HG03095 (cell line): ENCODE results near the gene CYP2E1.
"Not testable (repeated sequence)": the region's sequence is repeated elsewhere in the genome, so short reads cannot be mapped to it uniquely, and the experiment has no call there.

Source experiments
- ATAC-seq: cut with Tn5 transposase; IDR thresholded peaks from one replicate; pipeline ENCODE4 v1.9.1; 2021; ENCODE audit warnings: moderate library complexity; ENCODE audit not compliant: unreplicated experiment

CYP2E1 gene

DNA sequence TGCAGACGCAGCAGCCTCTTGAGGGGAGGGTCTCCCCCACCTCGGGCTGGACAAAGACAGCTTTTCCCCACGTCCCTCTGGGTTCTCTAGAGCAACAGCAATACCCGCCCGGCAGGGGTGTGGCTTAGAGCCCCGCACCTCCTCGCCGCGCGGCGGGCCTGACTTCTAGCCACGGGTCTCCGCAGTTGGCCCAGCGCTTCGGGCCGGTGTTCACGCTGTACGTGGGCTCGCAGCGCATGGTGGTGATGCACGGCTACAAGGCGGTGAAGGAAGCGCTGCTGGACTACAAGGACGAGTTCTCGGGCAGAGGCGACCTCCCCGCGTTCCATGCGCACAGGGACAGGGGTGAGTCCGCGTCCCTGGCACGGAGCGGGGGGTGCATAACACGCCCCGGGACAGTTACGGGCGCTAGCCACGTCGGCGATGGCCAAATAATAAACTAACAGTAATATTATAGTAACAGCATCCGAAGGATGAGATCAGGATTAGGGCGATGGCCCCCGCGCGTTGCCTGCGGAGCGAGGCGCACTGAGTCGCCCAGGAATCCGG lies 1.2 kb downstream of the CYP2E1 start:
- ATAC-seq = no peak

DNA sequence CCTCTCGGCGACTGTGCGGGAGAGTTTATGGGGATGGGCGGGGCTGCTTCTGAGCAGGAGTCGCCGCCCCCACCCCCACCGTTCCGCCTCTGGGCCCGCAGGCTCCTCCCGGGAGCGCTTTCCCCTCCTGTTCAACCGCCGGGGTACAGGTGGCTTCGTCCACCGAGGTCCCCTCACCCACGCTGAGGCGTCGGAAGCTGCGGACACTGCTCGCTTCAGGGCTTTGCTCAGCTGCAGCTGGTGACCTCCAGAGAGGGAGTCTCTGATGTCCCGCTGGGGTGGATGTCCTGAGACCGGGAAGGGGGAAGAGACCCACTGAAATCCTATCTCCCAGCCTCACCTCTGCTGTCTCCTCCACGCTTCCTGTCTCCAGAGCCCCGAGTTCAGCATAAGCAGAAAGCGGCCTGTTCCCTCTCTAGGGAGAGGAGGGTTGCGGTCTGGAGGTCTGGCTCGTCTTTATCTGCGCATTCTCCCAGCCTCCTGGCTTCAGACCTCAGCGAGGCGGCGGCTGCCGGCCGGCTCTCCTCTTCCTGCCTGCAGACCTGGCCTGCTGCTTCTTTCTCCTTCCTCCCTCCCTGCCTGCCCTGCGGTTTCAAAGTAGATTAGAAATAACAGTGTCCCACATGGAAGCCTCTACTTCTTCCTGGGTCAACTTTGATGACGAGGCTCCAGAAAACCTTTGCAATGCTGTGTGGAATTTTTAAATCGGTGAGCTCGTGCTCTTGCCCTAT lies 1.8 kb downstream of the CYP2E1 start:
- no peak for ATAC-seq

DNA sequence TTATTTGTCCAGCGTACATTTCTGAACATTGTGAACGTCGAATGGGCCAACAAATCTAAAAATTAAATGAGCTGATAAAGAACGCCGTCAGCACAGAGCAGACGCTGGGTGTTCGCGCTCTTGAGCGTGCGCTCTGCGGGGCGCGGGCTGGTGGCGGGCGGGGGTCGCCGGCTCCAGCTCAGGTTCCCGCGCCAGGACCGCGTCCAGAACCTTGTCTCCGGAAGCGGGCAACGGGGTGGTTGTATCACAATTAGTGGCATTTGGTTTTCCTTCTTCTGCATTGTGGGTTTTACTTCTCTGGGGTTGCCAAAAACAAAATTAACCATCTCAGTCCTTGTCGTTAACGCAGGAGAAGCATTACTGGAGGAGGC lies 2.4 kb downstream of the CYP2E1 start:
- no peak for ATAC-seq

DNA sequence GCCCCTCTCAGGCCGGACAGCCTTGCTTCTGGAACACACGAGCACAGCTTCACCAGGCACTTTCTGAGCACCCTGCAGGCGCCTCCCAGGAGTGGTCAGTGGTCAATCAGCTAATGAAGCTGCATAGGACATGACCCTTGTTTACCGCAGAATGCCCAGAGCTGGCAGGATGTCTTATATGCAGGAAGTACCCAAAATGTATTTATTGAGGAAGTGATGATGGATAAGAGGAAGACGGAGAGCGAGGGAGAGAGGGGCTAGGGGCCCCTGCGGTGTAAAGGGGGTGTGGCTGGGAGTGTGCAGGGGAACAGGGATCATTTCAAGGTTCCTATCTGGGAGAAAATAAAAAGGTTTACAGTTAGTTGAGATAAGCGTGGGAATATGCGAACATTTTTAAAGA lies 3.3 kb downstream of the CYP2E1 start:
- ATAC-seq = no peak

DNA sequence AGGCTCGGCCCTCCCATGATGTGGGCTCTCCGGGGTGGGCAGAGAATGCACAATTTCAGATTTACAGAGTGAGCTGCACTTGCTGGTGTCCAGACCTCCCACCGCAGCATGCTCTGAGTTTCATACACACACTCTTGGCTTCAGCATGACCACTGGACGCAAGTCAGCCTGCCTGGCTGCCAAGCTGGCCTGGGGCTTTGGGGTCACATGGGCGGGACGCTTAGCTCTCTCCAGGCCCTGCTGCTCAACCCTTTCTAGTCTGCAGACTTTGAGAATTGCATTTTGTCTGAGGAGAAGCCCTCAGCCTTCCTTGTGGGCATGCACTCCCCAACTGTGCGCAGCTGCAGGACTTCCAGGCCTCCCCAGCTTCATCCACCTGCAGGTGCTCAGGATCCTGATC lies 5.7 kb downstream of the CYP2E1 start:
- no peak for ATAC-seq

DNA sequence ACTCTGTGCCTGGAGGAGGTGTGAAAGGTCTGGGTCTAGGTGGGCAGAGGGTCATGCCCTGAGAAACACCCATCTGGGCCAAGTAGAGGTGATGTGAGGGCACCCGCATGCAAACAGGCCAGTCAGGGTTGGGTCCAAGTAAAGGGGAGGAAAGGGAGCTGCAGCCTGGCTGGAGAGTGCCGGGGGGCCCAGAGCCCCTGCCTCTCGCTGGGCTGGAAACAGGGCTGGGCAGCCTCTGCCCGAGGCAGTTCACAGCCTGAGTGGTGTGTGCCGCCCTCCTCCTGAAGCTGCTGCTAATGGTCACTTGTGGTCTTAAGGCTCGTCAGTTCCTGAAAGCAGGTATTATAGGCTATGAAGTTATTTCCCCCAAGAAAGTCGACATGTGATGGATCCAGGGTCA lies 7.3 kb downstream of the CYP2E1 start:
- no peak for ATAC-seq

DNA sequence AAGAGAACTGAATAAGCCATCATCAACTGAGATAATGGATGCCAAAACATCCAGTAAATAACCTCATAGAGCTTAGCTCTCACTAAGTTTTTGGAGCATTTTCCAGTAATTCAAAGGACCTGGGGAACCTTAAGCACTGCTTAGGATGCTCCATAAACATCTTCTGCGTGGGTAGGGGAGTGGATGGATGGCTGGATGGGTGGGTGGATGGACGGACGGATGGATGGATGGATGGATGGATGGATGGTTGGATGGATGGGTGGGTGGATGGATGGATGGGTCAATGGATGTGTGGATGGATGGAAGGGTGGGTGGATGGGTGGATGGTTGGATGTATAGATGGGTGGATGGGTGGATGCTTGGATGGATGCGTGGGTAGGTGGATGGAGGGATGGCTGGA lies 9.0 kb downstream of the CYP2E1 start:
- ATAC-seq = no peak

DNA sequence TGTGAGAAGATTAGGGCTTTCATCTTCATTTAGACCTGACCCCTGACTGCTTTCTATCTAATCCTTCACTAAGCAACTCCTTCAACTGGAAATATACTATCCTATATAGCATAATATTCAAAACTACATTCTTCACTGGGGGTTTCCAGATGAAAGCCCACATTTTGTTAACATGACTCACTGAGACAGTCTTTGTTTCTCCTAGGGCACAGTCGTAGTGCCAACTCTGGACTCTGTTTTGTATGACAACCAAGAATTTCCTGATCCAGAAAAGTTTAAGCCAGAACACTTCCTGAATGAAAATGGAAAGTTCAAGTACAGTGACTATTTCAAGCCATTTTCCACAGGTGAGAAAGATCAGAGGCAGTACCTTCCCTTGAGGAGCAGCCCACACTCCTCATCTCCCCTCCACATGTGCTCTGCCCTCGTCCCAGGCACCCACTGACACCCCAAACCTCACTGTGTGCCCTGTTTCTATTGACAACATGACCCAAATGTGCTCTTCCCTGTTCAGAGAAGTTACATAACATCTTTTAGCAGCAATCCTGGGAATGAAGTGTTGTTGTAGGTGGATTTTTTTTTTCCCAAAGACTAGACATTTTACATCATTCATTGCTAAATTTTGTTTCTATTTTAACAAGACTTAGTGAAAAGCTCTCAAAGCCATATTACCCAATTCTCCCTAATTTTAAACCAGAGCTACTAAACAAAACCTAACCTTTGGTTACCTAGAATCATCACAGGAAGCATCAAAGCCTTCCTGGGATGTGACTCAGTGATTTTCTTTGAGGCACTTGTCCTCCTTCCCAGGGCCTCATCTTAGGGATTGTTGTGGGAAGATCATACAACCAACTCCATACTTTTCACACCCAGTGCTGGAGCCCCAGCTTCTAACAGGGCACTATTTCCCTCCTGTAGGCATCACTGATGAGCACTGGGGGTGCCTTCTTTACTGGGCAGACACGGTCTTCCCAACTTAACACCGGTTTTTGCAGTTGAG lies 10.7 kb downstream of the CYP2E1 start:
- no peak for ATAC-seq

DNA sequence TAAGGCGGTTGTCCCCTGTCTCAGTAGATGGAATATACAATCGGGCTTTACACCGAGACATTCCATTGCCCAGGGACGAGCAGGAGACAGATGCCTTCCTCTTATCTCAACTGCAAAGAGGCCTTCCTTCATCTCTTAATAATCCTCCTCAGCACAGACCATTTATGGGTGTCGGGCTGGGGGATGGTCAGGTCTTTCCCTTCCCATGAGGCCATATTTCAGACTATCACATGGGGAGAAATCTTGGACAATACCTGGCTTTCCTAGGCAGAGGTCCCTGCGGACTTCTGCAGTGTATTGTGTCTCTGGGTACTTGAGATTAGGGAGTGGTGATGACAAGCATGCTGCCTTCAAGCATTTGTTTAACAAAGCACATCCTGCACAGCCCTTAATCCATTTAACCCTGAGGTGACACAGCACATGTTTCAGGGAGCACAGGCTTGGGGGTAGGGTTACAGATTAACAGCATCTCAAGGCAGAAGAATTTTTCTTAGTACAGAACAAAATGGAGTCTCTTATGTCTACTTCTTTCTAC lies 14.3 kb downstream of the CYP2E1 start:
- not testable (repeated sequence) for ATAC-seq

DNA sequence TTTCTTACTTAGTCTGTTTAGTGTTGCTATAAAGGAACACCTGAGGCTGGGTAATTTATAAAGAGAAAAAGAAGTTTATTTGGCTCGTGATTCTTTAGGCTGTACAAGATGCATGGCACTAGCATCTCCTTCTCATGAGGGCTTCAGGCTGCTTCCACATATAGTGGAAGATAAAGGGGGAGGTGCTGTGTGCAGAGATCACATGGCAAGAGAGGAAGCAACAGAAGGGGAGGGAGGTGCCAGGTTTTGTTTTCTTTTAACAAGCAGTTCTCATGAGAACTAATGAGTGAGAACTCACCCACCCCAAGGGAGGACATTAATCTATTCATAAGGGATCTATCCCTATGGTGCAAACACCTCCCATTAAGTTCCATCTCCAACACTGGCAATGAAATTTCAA lies 17.3 kb downstream of the CYP2E1 start:
- ATAC-seq = no peak

DNA sequence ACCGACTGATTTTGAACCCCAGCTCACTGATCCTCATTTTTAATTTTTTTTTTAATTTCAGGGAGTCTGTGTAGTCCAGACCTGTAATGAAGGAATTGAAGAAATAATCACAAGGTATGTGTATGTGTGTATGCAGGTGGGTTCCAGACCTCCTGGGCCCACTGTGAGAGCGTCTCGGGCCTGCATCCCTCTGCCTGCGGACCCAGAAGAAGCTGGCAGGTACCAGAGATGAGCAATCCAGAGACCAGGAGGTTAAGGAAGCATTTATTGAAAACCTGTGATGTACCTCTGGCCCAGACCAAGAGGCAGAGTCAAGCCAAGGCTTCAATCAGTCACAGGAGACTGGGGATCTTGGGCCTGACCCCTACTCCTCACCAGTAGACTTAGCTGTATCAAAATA lies 27.4 kb downstream of the CYP2E1 start:
- ATAC-seq = no peak

DNA sequence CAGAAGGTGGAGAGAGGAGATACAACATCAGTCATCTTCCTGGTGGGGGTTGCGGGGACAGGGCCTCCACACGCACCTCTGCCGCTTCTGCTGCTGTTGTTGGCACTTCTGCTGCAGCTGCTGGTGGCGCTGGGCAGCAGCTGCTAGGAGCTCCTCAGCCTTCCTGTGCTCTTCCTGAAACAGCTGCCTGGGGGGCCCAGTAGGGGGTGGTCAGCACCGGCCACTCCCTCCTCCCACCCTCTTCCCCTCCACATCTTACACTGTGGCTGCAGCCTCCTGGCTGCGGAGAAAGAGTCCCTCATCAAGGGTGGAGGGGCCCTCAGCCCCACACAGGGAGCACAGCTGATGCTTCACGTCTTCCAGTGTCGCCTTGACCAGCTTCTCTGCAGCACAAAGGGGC lies 28.4 kb downstream of the CYP2E1 start:
- ATAC-seq = no peak

DNA sequence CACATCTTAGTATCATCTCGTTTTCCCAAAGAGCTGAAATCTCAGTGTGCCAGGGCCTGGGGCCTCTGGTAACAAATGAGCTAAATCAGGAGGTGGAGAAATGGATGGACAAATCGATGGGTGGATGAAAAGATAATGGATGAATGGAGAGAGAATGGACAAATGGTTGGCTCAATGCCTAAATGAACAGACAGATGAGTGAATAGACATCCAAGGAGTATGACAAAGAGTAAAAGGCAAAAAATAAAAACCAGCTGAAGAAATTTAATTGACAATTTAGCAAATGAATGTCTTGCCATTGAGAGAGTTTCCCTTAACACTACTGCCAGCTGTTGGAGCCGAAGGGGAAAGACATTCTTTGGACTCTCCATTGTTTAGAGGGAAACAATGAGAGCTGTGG lies 30.2 kb downstream of the CYP2E1 start:
- no peak for ATAC-seq

DNA sequence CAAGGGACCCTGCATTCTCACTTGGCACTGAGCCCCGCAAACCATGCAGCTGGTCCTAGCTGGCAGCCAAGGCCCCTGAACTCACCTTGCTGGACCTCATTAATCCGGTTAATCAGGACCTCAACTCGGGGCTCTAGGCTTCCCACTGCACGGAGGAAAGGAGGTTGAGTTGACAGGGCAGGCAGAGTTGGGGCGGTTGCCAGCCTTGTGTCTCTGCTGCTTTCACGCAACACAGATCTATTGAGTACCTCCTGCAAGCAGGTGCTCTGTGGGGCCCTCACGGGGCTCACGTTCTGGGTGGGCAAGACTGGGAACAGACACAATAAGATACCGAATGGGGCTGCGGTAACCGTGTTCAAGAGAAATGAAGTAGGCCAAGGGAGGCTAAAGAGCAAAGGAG lies 32.1 kb downstream of the CYP2E1 start:
- no peak for ATAC-seq

DNA sequence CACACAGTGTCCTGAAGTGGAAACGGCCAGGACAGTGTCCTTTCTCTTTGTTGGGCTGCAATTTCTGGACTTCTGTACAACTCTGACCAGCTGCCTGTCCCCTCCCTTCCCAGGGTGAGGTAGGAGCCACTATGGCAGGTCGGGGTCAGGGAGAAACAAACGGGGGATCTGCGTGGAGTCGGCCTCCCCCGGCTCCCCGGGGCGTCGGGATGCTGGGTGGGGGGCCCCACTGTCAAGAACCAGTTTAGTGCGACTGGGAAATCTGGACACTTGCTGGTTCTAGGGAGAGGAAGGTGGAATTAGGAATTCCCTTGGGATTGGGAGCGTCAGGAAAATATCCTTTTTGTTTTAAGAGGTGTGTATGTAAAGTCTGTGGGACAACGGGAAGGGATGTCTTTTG lies 37.7 kb downstream of the CYP2E1 start:
- ATAC-seq = no peak

DNA sequence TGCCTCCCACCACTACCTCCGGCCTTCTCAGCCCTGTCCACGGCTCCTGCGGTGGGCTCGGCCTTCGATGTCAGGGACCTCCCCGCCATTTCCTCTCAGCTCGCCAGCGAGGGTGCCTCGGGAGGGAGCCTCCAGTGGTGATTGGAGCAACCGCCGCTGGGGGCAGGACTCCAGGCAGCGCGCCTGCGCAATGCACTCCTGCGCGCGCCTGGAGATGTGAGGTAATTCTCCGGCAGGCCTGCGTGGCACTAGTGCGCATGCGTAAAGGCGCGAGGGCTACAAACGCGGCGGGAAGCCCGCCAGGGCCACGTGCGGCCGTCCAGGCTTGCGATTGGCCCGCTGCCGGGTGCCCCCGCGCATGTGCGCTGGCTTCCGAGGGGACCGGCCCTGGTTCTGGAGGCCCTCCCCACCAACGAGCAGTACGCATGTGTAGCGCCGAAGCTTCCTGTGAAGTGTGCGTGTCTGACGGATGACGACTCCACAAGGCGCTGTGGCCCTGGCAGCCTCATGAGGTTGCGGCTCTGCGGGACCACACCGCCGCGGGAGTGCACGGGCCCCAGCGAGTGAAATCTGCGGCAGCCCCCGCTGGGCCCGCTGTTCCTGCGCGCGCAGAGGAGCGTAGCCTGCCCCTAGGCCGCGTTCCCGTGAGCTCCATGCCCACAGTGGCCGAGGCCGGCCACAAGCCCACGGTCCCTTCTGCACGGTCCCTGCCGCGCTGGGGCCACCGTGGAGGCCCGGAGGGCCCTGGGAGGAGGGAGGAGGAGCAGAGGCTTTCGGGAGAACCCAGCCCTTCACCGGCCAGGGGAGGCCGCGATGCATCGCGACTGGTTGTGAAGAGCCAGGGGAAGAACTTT lies 38.5 kb downstream of the CYP2E1 start, which contains the start of gene SYCE1:
SYCE1 (minus strand) TSS at position 143 of the 854 bp plus-strand sequence; CDS start at position 89, 54 bp downstream.
- no peak for ATAC-seq

DNA sequence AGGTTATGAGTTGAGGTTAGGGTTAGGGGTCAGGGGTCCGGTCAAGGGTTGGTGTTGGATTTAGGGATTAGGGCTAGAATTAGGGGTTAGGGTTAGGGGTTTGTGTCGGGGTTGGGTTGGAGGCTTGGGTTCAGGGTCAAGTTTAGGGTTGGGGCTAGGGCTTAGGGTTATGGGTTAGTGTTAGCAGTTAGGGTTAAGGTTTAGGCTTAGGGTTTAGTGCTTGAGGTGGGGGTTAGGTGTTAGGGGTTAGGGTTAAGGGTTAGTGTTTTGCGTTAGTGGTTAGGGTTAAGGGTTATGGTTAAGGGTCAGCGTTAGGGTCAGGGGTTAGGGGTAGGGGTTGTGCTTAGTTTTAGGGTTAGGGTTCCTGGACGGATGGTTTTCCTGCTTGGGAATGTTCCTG lies 40.0 kb downstream of the CYP2E1 start:
- ATAC-seq = no peak

DNA sequence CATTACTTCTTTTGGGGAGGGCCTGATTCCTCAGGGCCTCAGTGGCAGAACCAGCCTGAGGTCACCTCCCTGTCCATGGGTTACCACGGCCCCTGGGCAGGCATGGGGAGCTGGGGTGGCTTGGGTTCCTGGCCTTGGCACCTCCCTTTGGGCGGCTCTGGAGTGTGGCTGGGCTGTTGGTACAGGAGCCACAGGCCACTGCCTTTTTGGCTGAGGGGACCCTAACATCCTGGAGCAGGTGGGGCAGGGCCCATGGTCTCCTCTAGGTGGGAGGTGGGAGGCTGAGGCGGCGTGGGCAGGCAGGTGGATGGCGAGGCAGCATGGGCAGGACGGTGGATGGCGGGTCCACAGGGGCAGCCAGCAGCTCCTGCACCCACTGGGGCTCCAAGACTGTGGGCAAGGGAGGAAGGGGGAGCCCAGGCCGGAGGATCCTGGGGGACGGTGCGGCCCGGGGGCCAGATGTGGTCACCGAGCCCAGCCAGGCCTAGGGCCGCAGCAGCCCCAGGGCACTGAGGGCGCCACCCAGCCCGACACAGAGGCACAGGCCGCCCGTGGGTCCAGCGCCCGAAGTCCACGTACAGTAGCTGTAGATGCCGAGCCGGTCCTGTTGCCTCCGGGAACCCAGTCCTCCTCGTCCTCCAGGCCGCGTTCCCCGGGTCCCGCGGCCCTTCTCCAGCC lies 40.6 kb downstream of the CYP2E1 start:
- ATAC-seq = no peak

DNA sequence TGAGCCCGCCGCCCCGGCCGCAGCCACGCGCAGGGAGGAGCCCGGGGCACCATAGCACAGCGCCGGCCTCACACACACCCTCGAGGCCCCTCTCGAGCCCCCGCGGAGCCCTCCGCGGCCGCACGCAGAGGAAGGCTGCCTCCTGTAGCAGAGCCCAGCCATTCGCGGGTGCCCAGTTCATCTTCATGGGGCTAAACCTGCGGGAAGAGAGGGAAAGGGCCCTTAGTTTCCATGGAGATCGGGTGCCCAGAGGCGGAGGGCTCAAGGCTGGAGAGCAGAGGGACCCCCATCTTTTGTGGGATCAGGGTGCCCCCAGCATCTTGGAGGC lies 41.1 kb downstream of the CYP2E1 start:
- no peak for ATAC-seq

DNA sequence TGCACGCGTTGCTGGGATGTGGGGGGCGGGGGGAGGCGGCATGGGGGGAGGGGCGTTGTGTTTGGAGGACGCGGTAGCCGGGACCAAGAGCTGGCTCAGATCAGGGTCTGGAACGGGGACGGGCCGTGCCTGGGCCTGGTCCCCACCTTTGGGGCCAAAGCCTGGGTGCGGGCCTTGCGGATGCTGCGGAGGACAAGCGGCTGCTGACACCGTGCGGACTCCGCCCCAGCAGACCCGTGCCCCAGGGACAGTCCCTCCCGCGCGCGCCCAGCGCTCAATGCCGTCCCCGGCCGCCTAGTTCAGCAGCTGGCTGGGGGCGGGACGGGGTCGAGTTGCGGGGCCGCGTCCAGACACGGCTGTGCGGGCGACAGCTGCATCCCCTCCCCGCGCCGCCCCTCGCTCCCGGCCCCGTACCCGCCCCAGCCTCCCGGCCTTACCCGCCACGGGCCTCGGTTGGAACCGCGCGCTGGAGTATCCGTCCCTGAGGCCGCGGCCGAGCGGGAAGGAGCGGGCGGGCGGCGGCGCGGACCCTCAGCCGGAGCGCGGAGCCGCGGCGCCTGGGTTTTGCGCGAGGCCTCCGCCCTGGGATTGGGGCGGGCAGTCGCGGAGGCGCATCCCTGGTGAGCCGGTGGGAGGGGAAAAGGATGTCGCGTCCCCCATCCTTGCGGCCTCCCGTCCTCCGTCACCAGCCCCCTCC lies 41.8 kb downstream of the CYP2E1 start:
- not testable (repeated sequence) for ATAC-seq
